NCI-H1092 treated with DMSO at 0.1 percent for 48 hours (cell line): ENCODE results near the gene GRIP1.

ENCODE experiments used
- DNase-seq: peaks from one replicate; lab custom pipeline; 2025; lab: John Stamatoyannopoulos, UW

Gene GRIP1

DNA sequence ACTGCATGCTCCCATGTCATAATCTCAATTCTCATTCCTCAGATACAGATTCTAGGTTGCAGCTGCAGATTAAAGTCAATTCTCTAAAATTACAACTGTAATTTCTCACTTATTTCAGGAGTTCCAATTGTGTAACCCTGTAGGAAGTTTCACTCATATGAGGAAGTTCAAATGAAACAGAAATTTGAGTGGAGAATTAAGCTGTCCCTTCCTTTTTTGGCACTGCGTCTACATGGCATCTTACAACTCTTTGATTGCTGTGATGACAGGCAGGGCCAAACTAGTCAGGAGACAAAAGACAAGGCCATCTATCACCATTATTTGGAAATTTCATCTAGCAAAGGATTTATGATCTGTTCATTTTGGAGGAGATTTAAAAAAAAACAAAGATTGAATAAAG is 13.3 kb upstream of the GRIP1 start:
- DNase-seq = no peak

- DNase-seq = peak; percentile 42
Measured at GRCh38 chr12:66688846-66689439, 10.1 kb upstream of the GRIP1 start.

DNA sequence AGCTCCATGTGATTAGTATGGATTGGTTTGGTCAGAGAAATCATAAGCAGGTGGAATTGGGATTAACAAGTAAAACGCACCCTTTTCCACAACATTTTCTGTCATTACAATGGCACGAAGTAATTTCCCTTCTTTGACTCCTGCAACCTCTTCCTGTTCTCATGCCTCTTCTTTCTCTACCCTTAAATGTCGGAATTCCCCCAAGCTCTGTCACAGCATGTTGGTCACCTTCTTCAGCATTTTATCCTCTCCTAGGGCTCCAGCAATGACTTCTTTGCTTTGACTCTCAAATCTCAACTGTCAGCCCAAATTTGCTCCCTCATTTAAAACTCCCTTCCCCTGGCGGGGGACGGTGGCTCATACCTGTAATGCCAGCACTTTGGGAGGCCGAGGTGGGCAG is 5.3 kb upstream of the GRIP1 start:
- DNase-seq = no peak

GRCh38 chr12:66683822-66684221 is 4.9 kb upstream of the GRIP1 start:
- no peak for DNase-seq

GRCh38 chr12:66683073-66683472 is 4.2 kb upstream of the GRIP1 start:
- DNase-seq = no peak

GRCh38 chr12:66679461-66680084 is 697 bp upstream of the GRIP1 start:
- DNase-seq = no peak

DNA sequence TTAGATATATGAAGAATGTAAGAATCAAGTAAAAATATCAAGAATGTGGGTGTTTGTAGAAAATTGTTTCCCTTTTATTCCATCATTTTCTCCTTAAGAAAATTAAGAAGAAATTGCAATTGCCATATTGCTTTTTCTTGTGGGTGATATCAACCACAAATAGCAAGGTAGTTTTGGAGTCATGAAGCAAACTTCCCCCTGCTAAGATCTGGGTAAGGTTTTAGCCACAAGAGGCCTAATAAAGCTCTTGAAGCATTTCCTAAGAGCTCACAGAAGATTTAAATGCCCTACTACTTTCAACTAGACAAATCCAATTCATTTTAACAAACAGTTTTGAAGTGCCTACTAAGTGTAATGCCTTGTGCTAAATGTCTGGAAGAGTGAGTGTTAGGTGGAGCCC is 2.6 kb downstream of the GRIP1 start:
- DNase-seq = no peak

DNA sequence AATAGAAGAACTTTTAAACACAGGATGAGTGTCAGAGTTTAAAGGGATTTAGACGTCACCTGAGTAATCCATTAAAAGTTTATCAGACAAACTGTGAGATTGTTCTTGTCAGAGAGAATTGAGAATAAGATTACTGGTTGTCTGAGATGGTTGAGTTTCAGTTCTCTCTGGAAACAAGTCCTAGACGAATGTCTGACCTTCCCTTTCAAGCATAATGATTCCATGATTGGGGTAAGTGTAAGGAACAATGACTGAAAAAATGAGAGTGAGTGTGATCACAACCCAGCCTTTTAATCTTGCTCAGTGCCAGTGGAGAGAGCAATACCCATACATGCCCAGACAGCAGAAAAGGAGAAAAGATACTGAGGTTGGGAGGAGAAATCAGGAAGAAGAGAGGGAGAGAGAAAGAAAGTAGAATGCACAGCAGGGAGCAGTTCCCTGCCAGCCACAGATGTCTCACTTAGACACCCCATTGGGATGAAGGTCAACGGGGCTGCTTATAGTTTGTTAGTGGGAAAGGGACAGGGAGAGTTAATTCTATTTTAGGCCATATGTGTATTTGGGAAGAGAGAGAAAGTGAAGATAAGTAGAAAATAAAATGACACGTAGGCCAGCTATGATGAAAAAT is 4.3 kb downstream of the GRIP1 start:
- no peak for DNase-seq

GRCh38 chr12:66669541-66669940 is 9.3 kb downstream of the GRIP1 start:
- no peak for DNase-seq

DNA sequence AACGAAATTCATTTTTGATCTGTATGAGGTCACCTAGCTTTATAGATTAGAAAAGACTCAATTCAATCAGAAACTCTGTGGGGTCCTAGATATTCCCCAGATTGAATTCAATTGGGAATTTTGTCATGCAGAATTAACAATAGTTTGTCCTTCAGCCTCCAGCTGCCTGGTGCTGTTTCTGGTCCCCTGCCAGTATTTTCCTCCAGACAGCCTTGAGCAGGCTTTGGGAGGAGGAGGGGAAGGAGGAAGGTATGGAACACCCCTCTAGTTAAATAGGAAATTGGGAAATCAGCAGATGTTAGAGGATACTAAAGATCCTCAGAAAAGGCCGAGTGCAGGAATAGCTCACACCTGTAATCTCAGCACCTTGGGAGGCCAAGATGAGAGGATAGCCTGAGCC is 10.6 kb downstream of the GRIP1 start:
- DNase-seq = peak; percentile 15

DNA sequence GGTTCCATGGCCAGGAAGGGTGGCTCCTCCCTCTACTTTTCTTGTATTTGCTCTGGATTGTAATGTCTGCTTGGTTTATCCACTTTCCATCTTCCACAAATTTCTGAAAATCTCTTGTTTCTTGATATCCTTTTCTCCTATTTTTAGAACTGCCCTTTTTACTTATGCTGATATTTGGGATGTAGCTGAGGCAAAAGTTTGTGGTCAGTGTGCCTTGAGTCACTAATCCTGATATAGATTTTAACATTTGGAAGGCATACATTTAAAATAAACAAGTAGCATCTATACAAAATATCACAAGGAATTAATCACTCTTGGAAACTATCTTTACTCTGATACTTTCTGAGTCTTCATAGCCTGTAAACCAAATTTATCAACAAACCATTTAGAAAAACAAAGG is 11.0 kb downstream of the GRIP1 start:
- no peak for DNase-seq

GRCh38 chr12:66666481-66666880 is 12.4 kb downstream of the GRIP1 start:
- no peak for DNase-seq

- DNase-seq = no peak
Measured at GRCh38 chr12:66665435-66665985, 13.4 kb downstream of the GRIP1 start.

DNA sequence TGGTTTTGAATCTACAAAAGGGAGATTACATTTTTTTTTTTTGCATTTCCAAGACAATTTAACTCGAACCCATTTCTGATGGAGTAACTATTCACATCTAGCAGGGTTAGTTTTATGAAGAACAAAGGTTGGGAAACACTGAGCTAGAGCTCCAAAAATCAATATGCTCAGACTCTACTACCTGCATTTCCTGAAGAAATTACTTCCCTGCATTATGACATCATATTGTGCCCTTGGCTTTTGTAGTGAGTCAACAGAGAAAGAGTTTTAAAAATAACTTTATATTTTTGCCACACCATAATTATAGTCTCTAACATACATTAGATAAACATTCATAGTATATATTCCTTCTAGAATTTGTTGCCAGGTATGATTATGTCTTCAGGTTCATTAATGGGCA is 14.8 kb downstream of the GRIP1 start:
- no peak for DNase-seq

- no peak for DNase-seq
Measured at GRCh38 chr12:66663611-66664010, 15.3 kb downstream of the GRIP1 start.

GRCh38 chr12:66662729-66663128 is 16.1 kb downstream of the GRIP1 start:
- peak; percentile 53 for DNase-seq

GRCh38 chr12:66662179-66662578 is 16.7 kb downstream of the GRIP1 start:
- no peak for DNase-seq

DNA sequence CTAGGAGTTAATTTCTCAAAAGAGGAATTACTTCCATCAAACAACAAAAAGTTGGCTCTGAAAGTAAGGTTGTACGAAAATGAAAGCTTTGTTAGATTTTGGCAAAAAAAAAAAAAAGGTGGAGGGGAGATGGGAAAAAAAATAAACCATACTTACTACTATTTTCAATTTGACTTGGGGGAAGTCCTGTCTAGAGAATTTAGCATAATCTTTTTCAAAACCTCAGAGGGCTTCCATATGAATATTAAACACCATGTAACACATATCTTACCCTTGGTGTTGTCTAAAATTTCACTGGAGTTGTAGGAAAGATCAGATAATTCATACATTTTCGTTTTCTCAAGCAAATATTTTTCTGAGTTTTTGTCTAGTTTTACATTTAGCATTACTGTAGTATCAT is 17.5 kb downstream of the GRIP1 start:
- no peak for DNase-seq

DNA sequence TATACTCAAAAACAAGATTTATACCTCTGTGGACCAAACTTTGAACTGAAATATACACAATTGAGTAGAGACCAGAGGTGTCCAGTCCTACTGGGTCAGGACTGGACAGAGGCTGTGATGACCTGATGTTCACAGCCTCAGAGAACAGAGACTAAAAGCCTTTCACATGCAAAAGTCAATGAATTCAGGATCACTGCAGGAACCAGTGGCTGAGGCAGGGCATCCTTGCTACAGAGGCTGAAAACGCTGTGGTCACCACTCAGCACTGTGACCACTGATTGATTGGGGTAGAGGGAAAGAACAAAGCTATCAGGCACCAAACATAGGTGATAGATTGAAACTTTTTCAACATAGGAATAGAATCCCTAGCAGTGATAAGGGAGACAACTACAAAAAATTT is 25.1 kb downstream of the GRIP1 start:
- DNase-seq = no peak

- peak; percentile 31 for DNase-seq
Measured at GRCh38 chr12:66648033-66648735, 30.7 kb downstream of the GRIP1 start.

DNA sequence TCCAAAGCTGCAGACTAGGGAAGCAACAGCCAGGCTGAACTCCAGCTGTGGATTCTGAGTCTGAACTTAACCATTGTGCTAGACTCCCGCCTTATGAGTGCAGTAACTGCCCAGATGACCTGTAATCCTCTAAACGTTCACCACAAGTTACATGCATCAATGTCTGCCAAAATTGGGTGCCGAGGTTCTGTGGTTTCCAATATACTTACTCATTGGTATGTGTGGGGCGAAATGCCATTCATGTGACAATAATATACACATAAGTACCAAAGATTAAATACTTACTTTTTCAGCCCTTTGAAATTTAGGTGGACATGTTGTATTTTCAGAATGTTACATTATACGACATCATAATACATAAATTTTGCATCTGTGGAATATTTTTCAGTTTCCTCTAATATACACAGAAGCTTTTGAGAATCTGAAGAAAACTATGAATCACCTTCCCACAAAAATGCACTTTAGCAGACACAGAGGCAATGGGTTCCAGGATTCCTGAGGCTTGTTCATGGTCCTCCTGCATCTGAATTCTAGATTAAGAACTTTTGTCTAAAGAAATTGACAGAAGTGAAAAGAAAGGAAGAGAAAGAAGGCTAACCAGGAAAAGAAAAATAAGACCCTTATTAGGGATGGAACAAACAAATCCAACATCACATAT is 31.7 kb downstream of the GRIP1 start:
- DNase-seq = no peak

DNA sequence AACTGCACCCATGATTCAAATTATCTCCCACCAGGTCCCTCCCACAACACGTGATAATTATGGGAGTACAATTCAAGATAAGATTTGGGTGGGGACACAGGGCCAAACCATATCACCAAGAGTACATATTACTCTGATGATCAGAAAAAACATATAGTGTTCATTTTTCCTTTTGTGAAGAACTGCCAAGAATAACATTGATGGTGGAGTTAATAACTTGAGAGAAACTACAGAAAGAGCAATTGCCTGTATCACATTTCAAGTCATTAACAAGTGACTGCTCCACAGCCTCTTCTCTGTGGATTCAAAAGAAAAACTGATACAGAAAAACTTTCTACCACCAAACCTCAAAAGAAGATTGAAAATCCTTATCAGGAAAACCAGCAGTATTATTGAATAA is 34.7 kb downstream of the GRIP1 start:
- DNase-seq = no peak
